OCI-LY1 (cell line): ENCODE measurements around the gene GALNT10.

Source experiments
- H2AFZ ChIP-seq: fragments of 200-600 bp; sonication (generic), shearing (Covaris generic); 2 replicates; pipeline ENCODE4 v1.6.0; 2014; ENCODE audit warnings: antibody characterized with exemption, mild to moderate bottlenecking, low read length
- H3F3A ChIP-seq: fragments of 200-600 bp; sonication (generic), shearing (Covaris generic); 2 replicates; pipeline ENCODE4 v1.6.0; 2014; ENCODE audit warnings: mild to moderate bottlenecking, antibody characterized with exemption, low read length, moderate library complexity; ENCODE audit not compliant: insufficient read depth
- H3K27ac ChIP-seq: fragments of 200-600 bp; sonication (generic); 2 replicates; pipeline ENCODE4 v1.5.1; 2014; ENCODE audit warnings: low read length, mixed run types, mild to moderate bottlenecking, low read depth; ENCODE audit not compliant: poor library complexity, severe bottlenecking
- H3K27me3 ChIP-seq: fragments of 200-600 bp; sonication (generic); 2 replicates; pipeline ENCODE4 v1.6.0; 2014; ENCODE audit warnings: antibody characterized with exemption, mild to moderate bottlenecking, low read length, moderate library complexity; ENCODE audit not compliant: insufficient read depth
- H3K36me3 ChIP-seq: fragments of 200-600 bp; sonication (generic); 2 replicates; pipeline ENCODE4 v1.6.1; 2014; ENCODE audit warnings: mild to moderate bottlenecking, antibody characterized with exemption, low read length, moderate library complexity, mixed read lengths; ENCODE audit not compliant: insufficient read depth
- H3K4me1 ChIP-seq: fragments of 200-600 bp; sonication (generic); 2 replicates; pipeline ENCODE4 v1.5.1; 2014; ENCODE audit warnings: mild to moderate bottlenecking, low read length, moderate library complexity; ENCODE audit not compliant: insufficient read depth, severe bottlenecking
- H3K4me2 ChIP-seq: fragments of 200-600 bp; sonication (generic), shearing (Covaris generic); 2 replicates; pipeline ENCODE4 v1.6.1; 2014; ENCODE audit warnings: low read length
- H3K4me3 ChIP-seq: fragments of 200-600 bp; sonication (generic); 2 replicates; pipeline ENCODE4 v1.5.1; 2014; ENCODE audit warnings: low read length, low read depth, mild to moderate bottlenecking, mixed read lengths; ENCODE audit not compliant: poor library complexity, severe bottlenecking
- H3K79me2 ChIP-seq: fragments of 200-600 bp; shearing (Covaris generic); 2 replicates; pipeline ENCODE4 v1.6.1; 2016; ENCODE audit warnings: mixed run types, low read length, mixed read lengths; ENCODE audit not compliant: insufficient read depth
- H3K9ac ChIP-seq: fragments of 200-600 bp; sonication (generic), shearing (Covaris generic); 2 replicates; pipeline ENCODE4 v1.6.1; 2014; ENCODE audit warnings: mild to moderate bottlenecking, low read length, mixed read lengths
- H3K9me2 ChIP-seq: fragments of 200-600 bp; sonication (generic), shearing (Covaris generic); 2 replicates; pipeline ENCODE4 v1.6.1; 2014; ENCODE audit warnings: low read depth, mild to moderate bottlenecking, low read length, mixed read lengths
- H3K9me3 ChIP-seq: fragments of 200-600 bp; shearing (Covaris generic); 2 replicates; pipeline ENCODE4 v1.6.1; 2014; ENCODE audit warnings: low read length, mixed read lengths
- H4K20me1 ChIP-seq: fragments of 200-600 bp; sonication (generic), shearing (Covaris generic); 2 replicates; pipeline ENCODE4 v1.6.0; 2016; ENCODE audit warnings: mild to moderate bottlenecking, low read length; ENCODE audit not compliant: insufficient read depth
- CTCF ChIP-seq: fragments of 200-600 bp; sonication (generic), shearing (Covaris generic); IDR thresholded peaks from 2 replicates; pipeline ENCODE4 v1.5.1; 2017; ENCODE audit warnings: mild to moderate bottlenecking, antibody characterized with exemption, low read length, moderate library complexity, mixed read lengths
- EZH2 ChIP-seq: fragments of 200-600 bp; sonication (generic), shearing (Covaris generic); IDR thresholded peaks from 2 replicates; pipeline ENCODE4 v1.8.0; 2017; ENCODE audit warnings: borderline replicate concordance, mixed run types, mild to moderate bottlenecking, antibody characterized with exemption, low read length, moderate library complexity, mixed read lengths

The GALNT10 gene

GRCh38 chr5:154211641-154212390 is 21.3 kb downstream of the GALNT10 start:
- no peaks in the 10 kb centered on the region for H3K9me2 ChIP-seq
- no peak overlapping the region for H3K9ac ChIP-seq
- no peak overlapping the region for H2AFZ ChIP-seq
- no peaks in the 10 kb centered on the region for H3K79me2 ChIP-seq
- no peaks in the 10 kb centered on the region for H4K20me1 ChIP-seq
- H3K27me3 ChIP-seq, result no peaks in the 10 kb centered on the region
- TF ChIP-seq CTCF (no peak), EZH2 (no peak)
- no peaks in the 10 kb centered on the region for H3K9me3 ChIP-seq
- H3K4me3 ChIP-seq, result no peak overlapping the region
- H3K4me1 ChIP-seq, result no peaks in the 10 kb centered on the region
- H3K27ac ChIP-seq, result no peak overlapping the region
- no peak overlapping the region for H3K4me2 ChIP-seq
- no peaks in the 10 kb centered on the region for H3K36me3 ChIP-seq
- no peaks in the 10 kb centered on the region for H3F3A ChIP-seq

- Histone ChIP-seq H3K9me2 (no peaks in the 10 kb centered on the region), H3K27ac (no peak overlapping the region), H3K27me3 (no peaks in the 10 kb centered on the region), H3K4me1 (no peaks in the 10 kb centered on the region), H3K79me2 (no peaks in the 10 kb centered on the region), H3K4me2 (no peak overlapping the region), H2AFZ (no peak overlapping the region), H3F3A (no peaks in the 10 kb centered on the region), H3K4me3 (no peak overlapping the region), H3K9ac (no peak overlapping the region), H3K36me3 (no peaks in the 10 kb centered on the region), H4K20me1 (no peaks in the 10 kb centered on the region), H3K9me3 (no peaks in the 10 kb centered on the region)
- TF ChIP-seq EZH2, result no peak
- no peak for TF ChIP-seq CTCF
These were observed 23.1 kb downstream of the GALNT10 start for GRCh38 chr5:154213592-154213991.

GRCh38 chr5:154214371-154215106 is 24.0 kb downstream of the GALNT10 start:
- H3F3A ChIP-seq, result no peaks in the 10 kb centered on the region
- no peaks in the 10 kb centered on the region for H3K9me2 ChIP-seq
- TF ChIP-seq CTCF (no peak), EZH2 (no peak)
- H3K27me3 ChIP-seq, result no peaks in the 10 kb centered on the region
- no peaks in the 10 kb centered on the region for H3K9me3 ChIP-seq
- H3K36me3 ChIP-seq, result no peaks in the 10 kb centered on the region
- H3K79me2 ChIP-seq, result no peaks in the 10 kb centered on the region
- no peak overlapping the region for H3K4me2 ChIP-seq
- no peaks in the 10 kb centered on the region for H4K20me1 ChIP-seq
- H2AFZ ChIP-seq, result no peak overlapping the region
- no peak overlapping the region for H3K4me3 ChIP-seq
- H3K9ac ChIP-seq, result no peak overlapping the region
- no peak overlapping the region for H3K27ac ChIP-seq
- H3K4me1 ChIP-seq, result no peaks in the 10 kb centered on the region
